OCI-LY7 (cell line): ENCODE data around the gene TP73.

ENCODE experiments used
- CTCF ChIP-seq: fragments of 200-600 bp; sonication (generic); conservative IDR thresholded peaks from 2 replicates; pipeline ENCODE4 v1.5.1; 2014; ENCODE audit warnings: mild to moderate bottlenecking, antibody characterized with exemption, low read length, moderate library complexity, mixed read lengths
- EZH2phosphoT487 ChIP-seq: fragments of 200-600 bp; sonication (generic); IDR thresholded peaks from 2 replicates; pipeline ENCODE4 v1.6.1; 2018; ENCODE audit warnings: low read depth, borderline replicate concordance, mild to moderate bottlenecking, mixed run types, antibody characterized with exemption, low read length, moderate library complexity, mixed read lengths

GRCh38 chr1:3689138-3689750 lies 36.9 kb downstream of the TP73 start:
- no peak for TF ChIP-seq CTCF
- TF ChIP-seq EZH2phosphoT487 = no peak
